SK-N-MC (cell line): ENCODE results near the gene HDAC4.

Source experiments
- DNase-seq: peaks from one replicate; pipeline ENCODE4 v3.0.0-alpha.2; 2011; ENCODE audit warnings: low read depth, low spot score
- H3K27ac ChIP-seq: fragments of 200-600 bp; sonication (generic); 2 replicates; pipeline ENCODE4 v1.5.1; 2016; ENCODE audit warnings: mixed run types
- H3K36me3 ChIP-seq: fragments of 200-600 bp; sonication (generic); 2 replicates; pipeline ENCODE4 v1.6.1; 2017; ENCODE audit warnings: antibody characterized with exemption, low read length, mixed read lengths; ENCODE audit not compliant: insufficient read depth
- H3K4me3 ChIP-seq: fragments of 200-600 bp; sonication (generic); 2 replicates; pipeline ENCODE4 v1.5.1; 2016
- H3K9ac ChIP-seq: fragments of 200-600 bp; sonication (generic); 2 replicates; pipeline ENCODE4 v1.8.0; 2017; ENCODE audit warnings: mixed run types, mixed read lengths; ENCODE audit not compliant: insufficient read length
- H3K9me3 ChIP-seq: fragments of 200-600 bp; sonication (generic); 2 replicates; pipeline ENCODE4 v1.6.1; 2017; ENCODE audit warnings: low read depth, mild to moderate bottlenecking, antibody characterized with exemption, low read length, moderate library complexity, mixed read lengths
- EZH2 ChIP-seq: fragments of 200-600 bp; sonication (generic); IDR thresholded peaks from one replicate; pipeline ENCODE4 v1.6.1; 2017; ENCODE audit warnings: antibody characterized with exemption
- FOXP2 ChIP-seq: optimal IDR thresholded peaks from 2 replicates; pipeline ENCODE3; 2011; ENCODE audit warnings: mild to moderate bottlenecking, moderate library complexity; ENCODE audit not compliant: insufficient read depth; ENCODE audit errors: extremely low read length, control extremely low read depth
- POLR2AphosphoS5 ChIP-seq: IDR thresholded peaks from 2 replicates; pipeline ENCODE4 v1.6.1; 2012; ENCODE audit warnings: mild to moderate bottlenecking, low read depth, low read length, borderline replicate concordance

The HDAC4 gene

GRCh38 chr2:239227661-239228371 is 173.0 kb downstream of the HDAC4 start:
- Histone ChIP-seq H3K9me3 (no peaks in the 10 kb centered on the region), H3K27ac (no peak overlapping the region), H3K36me3 (no peaks in the 10 kb centered on the region), H3K4me3 (no peak overlapping the region), H3K9ac (no peak overlapping the region)
- TF ChIP-seq EZH2: no peak
- TF ChIP-seq POLR2AphosphoS5: no peak
- no peak for TF ChIP-seq FOXP2
- DNase-seq: no peak

GRCh38 chr2:239226677-239227581 is 173.9 kb downstream of the HDAC4 start:
- Histone ChIP-seq H3K4me3 (no peak overlapping the region), H3K9ac (peak overlapping the region; percentile 30), H3K27ac (peak overlapping the region; percentile 73), H3K36me3 (no peaks in the 10 kb centered on the region), H3K9me3 (no peaks in the 10 kb centered on the region)
- TF ChIP-seq EZH2 (no peak), POLR2AphosphoS5 (no peak), FOXP2 (no peak)
- DNase-seq: no peak

GRCh38 chr2:239225871-239226561 is 174.8 kb downstream of the HDAC4 start:
- DNase-seq: no peak

GRCh38 chr2:239225371-239225851 is 175.4 kb downstream of the HDAC4 start:
- peak overlapping the region; percentile 73 for H3K27ac ChIP-seq
- 0 out of 2 replicates have a peak overlapping the region, but pooled peaks have one; percentile 9 for H3K4me3 ChIP-seq

More at GRCh38 chr2:239225871-239226561, 174.8 kb downstream of the HDAC4 start:
- H3K36me3 ChIP-seq: no peaks in the 10 kb centered on the region
- peak overlapping the region; percentile 73 for H3K27ac ChIP-seq
- no peak overlapping the region for H3K4me3 ChIP-seq
- peak overlapping the region; percentile 30 for H3K9ac ChIP-seq
- H3K9me3 ChIP-seq: no peaks in the 10 kb centered on the region
- TF ChIP-seq EZH2 (no peak), FOXP2 (no peak), POLR2AphosphoS5 (no peak)

GRCh38 chr2:239224955-239225354 is 175.9 kb downstream of the HDAC4 start:
- Histone ChIP-seq H3K9ac (no peak overlapping the region), H3K27ac (peak overlapping the region; percentile 62), H3K36me3 (no peaks in the 10 kb centered on the region), H3K9me3 (no peaks in the 10 kb centered on the region), H3K4me3 (0 out of 2 replicates have a peak overlapping the region, but pooled peaks have one; percentile 9)
- DNase-seq: no peak
- TF ChIP-seq FOXP2 (no peak), EZH2 (no peak), POLR2AphosphoS5 (no peak)

More at GRCh38 chr2:239225371-239225851, 175.4 kb downstream of the HDAC4 start:
- no peaks in the 10 kb centered on the region for H3K36me3 ChIP-seq
- no peaks in the 10 kb centered on the region for H3K9me3 ChIP-seq
- TF ChIP-seq EZH2 (no peak), FOXP2 (no peak), POLR2AphosphoS5 (no peak)
- H3K9ac ChIP-seq: no peak overlapping the region
- no peak for DNase-seq

GRCh38 chr2:239224199-239224570 is 176.6 kb downstream of the HDAC4 start:
- H3K9me3 ChIP-seq: no peaks in the 10 kb centered on the region
- no peaks in the 10 kb centered on the region for H3K36me3 ChIP-seq
- H3K4me3 ChIP-seq: no peak overlapping the region
- H3K9ac ChIP-seq: no peak overlapping the region
- TF ChIP-seq EZH2 (no peak), FOXP2 (no peak), POLR2AphosphoS5 (no peak)
- H3K27ac ChIP-seq: 0 out of 2 replicates have a peak overlapping the region, but pooled peaks have one; percentile 62
- no peak for DNase-seq

GRCh38 chr2:239223310-239224198 is 177.3 kb downstream of the HDAC4 start:
- DNase-seq: no peak
- TF ChIP-seq FOXP2: no peak
- no peak for TF ChIP-seq EZH2
- H3K9me3 ChIP-seq: no peaks in the 10 kb centered on the region
- peak overlapping the region; percentile 97 for H3K27ac ChIP-seq
- no peak overlapping the region for H3K4me3 ChIP-seq
- H3K9ac ChIP-seq: no peak overlapping the region
- no peaks in the 10 kb centered on the region for H3K36me3 ChIP-seq
